AG10803 (cell line): ENCODE measurements around the gene RYR2.
"Not testable (repeated sequence)": the region's sequence is repeated elsewhere in the genome, so short reads cannot be mapped to it uniquely, and the experiment has no call there.

Source experiments
- DNase-seq: peaks from one replicate; pipeline ENCODE4 v3.0.0; 2010; ENCODE audit warnings: low read depth
- H3K4me3 ChIP-seq: 2 replicates; pipeline ENCODE4 v1.5.1; 2011; ENCODE audit warnings: mild to moderate bottlenecking, low read length, control low read depth
- CTCF ChIP-seq: conservative IDR thresholded peaks from 2 replicates; pipeline ENCODE4 v1.5.1; 2011; ENCODE audit warnings: mild to moderate bottlenecking, low read length, control low read depth, inconsistent platforms

The RYR2 gene

DNA sequence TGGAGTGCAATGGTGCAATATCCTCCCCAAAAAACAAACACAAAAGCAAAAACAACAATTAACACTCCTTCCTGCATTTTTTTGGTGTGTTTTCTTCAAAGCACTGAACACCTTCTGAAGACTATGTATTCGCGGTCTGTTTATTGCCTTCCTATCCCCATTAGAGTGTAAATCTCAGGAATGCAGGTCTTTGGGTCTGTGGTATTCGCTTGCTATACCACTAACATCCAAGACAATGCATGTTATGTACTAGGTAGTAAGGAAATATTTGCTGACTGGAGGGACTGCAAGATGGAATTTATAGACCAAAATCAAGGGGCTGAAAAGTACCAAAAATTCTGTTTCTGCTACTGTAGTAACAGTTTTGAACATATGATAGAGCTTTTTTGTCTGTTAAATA lies 299.4 kb downstream of the RYR2 start:
- no peak for TF ChIP-seq CTCF
- no peak overlapping the region for H3K4me3 ChIP-seq
- DNase-seq: no peak

DNA sequence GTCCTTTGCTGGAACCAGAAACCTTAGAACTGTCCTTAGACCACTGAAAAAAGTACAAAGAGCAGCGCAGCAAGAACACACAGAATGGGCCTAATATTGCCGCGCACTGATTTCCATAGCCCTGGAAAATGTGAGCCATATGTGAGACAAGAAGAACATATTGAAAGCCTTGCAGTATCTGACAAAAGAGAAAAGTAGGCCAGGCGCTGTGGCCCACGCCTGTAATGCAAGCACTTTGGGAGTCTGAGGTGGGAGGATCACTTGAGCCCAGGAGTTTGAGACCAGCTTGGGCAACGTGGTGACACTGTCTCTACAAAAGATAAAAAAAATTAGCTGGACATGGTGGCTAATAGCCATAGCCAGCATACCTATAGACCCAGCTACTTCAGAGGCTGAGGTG lies 300.7 kb downstream of the RYR2 start:
- no peak for TF ChIP-seq CTCF
- DNase-seq: no peak
- H3K4me3 ChIP-seq: no peak overlapping the region

DNA sequence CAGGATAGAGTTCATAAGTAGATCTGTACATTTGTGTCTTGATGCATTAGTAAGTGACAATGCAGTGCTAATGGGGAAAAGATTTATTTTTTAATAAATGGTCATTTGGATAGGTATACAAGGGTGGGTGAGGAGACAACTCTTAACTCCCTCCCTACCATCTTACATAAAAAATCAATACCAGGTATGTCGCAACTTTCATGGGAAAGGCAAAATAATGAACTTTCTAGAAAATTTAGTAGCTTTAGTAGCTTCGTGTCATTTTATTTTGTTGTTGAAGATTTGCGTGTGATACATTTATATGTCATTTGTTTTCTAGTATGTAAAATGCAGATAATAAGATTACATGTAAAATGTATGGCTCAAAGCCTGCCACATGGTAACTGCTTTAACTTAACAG lies 310.8 kb downstream of the RYR2 start:
- no peak for DNase-seq
- no peak for TF ChIP-seq CTCF
- H3K4me3 ChIP-seq: no peak overlapping the region

DNA sequence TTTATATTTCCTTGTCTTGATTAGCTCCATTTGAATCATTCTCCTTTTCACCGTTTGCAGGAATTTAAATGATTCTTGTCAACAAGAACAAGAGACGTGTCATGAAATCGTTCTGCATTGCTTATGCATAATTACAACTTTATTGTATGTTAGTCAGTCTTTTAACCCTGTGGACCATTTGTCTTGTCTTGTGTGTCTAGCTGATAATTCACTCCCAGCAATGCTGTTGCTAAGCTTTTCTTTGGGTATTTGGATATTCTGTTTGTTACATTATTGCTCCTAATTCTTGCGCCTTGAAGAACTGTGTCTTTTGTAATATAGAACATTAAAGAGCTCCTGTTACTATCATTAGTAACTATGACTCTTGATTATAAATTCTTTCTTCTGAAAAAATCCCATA lies 311.9 kb downstream of the RYR2 start:
- TF ChIP-seq CTCF: no peak
- DNase-seq: no peak
- no peak overlapping the region for H3K4me3 ChIP-seq

DNA sequence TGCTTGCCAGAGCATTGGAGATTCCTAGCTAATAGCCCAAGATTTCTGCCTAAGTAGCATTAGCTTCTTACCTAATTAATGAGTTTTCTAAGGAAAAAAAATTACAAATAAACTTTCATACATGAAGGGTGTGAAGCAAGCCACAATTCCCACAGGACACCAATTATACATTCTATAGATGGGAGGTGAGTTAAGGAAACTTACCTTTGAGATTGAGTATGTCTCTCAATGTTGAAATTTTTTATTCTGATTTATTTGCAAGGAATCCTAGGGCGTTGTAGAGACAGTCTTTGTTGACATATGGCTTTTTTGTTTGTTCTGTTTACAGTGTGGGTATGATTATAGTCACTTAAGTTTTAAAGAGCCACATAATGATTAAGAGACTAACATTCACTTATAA lies 313.0 kb downstream of the RYR2 start:
- no peak for TF ChIP-seq CTCF
- no peak overlapping the region for H3K4me3 ChIP-seq
- no peak for DNase-seq

- no peak for DNase-seq
- H3K4me3 ChIP-seq: no peak overlapping the region
- no peak for TF ChIP-seq CTCF
Measured at GRCh38 chr1:237358555-237358954, 316.6 kb downstream of the RYR2 start.

DNA sequence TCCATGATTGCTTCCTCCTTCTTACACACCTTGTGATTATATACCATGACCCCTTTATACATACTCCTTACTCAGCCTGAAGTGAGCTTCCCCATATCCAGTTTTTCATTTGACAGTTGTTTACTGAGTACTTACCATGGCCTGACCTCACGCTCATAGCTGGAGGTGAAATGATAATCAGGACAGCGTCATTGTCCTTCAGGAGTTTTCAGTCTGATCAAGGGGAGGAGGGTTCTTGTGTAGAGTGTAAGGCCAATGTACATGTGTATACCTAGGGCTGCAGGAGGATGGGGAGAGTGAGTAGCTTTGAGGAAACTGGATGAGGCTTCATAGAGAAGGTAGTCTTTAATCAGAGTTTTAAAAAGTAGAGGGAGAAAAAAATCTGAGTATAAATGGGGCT lies 325.8 kb downstream of the RYR2 start:
- no peak overlapping the region for H3K4me3 ChIP-seq
- TF ChIP-seq CTCF: no peak
- no peak for DNase-seq

GRCh38 chr1:237371477-237371876 lies 329.5 kb downstream of the RYR2 start:
- not testable (repeated sequence) for H3K4me3 ChIP-seq, DNase-seq
